ENCODE results near the gene UGT2B7.
"Not testable (repeated sequence)": the region's sequence is repeated elsewhere in the genome, so short reads cannot be mapped to it uniquely, and the experiment has no call there.

The UGT2B7 gene

GRCh38 chr4:69089388-69089787, 6.9 kb upstream of the UGT2B7 start:
- no peak for DNase-seq

GRCh38 chr4:69092190-69092589, 4.1 kb upstream of the UGT2B7 start:
- DNase-seq = no peak

DNA sequence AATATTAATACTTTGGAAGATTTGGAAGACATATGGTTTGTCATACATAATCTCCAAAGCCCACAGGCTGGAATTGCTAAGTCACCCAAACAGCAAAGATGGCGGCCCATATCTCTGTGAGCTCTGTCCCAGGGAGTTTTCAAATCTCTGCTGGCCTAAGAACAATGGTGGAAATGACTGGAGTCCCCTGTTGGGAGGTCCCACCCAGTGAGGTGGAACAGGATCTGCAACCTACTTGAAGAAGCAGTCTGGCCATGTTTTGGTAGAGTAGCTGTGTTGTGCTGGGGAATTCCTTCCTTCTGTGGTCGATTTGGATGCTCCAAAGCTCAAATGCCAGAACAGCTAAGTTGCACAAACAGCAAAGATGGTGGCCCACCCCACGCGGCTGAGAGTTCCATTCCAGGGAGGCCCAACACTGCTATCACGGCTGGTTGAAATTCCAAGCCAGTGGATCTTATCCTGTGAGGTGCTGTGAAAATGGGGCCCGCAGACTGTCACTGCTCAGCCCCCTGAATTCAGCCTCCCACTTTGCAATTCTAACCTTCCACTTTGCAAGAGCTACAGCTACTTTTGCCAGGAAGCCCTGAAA, 3.2 kb upstream of the UGT2B7 start:
- DNase-seq = no peak

DNA sequence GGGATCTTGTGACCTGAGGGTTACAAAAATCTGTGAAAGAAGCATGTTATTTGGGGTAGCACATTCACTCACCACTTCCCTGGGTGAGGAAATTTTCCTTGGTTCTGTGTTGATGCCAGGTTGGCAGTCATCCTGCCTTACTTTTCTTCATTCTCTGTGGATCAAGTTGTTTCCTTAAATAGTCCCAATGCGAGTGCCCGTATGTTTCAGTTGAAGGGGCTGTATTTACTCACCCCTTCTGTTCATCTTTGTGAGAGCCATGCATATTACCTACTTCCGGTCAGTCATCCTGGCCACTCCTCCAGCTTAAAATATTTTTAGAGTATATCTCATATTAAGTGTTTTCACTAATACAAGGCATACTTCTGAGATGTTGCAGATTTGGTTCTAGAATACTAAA, 2.6 kb upstream of the UGT2B7 start:
- DNase-seq = no peak

DNA sequence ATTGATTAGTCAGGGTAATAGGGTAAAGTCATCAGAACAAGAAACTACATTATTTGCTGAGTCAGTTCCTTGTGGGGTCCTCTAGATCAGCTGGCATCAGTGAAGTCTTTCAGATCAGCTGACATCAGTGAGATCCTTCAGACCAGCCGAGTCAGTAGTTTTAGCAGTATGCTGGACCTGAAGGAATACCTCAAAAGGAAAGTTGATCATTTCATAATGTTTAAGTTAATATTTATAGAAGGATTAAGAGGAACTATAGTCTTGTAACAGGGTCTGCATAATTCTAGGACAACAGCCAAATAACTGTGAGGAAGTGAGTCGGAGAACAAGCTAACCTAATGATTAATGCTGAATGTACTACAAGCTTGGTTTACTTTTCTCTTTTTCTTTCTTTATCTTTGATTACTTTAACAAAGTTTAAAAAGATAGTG, 958 bp upstream of the UGT2B7 start:
- DNase-seq = no peak

GRCh38 chr4:69096810-69097209, 536 bp downstream of the UGT2B7 start:
- no peak for DNase-seq

- DNase-seq = no peak
Observed at GRCh38 chr4:69098470-69098869, 2.2 kb downstream of the UGT2B7 start.

- no peak for DNase-seq
Observed at GRCh38 chr4:69099910-69100309, 3.6 kb downstream of the UGT2B7 start.

GRCh38 chr4:69102668-69103067, 6.4 kb downstream of the UGT2B7 start:
- DNase-seq = not testable (repeated sequence)

DNA sequence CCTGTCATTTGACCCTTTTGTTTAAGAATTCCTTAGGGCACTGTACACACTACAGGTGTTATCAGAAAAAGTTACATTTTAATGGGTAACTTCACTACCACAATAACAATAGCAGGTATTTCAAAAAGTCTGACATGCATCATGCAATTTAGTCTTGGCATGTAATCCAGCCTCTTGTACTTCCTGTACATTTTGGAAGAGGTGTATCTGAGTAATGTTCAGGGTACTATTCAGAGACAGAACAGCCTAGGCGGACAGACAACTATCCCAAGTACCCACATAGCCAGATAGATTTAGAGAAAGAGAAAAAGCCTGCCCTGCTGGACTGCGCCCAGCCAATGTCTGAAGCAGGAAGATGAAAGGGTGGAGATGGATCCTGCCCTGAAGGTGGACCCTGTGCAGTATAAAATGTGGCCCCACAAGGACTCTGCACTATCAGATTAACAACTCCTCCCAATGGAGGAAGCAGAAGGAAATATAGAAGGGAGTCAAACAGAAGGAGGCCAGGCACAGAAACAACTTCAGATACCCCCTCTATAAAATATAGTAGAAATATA, 8.5 kb downstream of the UGT2B7 start:
- no peak for DNase-seq

GRCh38 chr4:69115151-69115850, 19.0 kb downstream of the UGT2B7 start:
- not testable (repeated sequence) for DNase-seq

DNA sequence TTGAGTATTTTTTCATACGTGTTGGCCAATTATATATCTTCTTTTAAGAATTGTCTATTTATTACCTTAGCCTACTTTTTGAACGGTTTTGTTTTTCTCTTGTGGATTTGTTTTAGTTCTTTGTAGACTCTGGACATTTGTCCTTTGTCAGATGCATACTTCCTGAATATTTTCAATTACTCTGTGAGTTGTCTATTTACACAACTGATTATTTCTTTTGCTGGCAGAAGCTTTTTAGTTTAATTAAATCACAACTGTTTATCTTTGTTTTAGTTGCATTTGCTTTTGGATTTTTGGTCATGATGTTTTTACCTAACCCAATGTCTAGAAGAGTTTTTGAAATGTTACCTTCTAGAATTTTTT, 19.6 kb downstream of the UGT2B7 start:
- no peak for DNase-seq

DNA sequence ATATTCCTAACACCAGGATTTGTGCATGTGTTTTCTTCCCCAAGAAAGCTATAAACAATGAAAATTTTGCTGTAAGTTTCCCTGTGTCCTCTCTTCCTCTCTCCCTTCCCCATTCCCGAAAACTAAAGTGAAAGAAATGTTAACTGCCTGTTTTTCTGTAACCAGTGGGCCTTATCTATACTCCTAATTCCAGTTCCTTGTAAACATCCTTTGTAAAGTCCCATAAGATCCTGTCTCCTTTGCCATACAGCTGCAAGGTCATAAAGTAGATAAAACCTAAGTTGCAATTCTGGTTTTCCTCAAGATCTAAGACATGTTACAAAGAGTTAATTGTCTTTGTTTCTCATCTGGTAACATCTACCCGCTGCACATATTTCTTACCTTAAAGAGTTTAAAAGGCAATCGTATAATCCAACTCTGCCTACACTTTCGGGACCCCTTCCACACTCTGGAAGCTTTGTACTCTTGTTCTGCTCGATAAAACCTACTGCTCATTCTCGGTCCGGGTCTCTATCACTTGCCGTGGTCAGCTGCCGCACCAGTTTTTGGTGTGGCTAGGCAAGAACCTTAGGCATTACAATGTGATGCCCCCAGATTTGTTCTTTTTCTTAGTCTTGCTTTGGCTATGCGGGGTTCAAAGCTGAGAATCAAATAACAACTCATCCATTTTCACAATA, 20.5 kb downstream of the UGT2B7 start:
- DNase-seq = no peak

DNA sequence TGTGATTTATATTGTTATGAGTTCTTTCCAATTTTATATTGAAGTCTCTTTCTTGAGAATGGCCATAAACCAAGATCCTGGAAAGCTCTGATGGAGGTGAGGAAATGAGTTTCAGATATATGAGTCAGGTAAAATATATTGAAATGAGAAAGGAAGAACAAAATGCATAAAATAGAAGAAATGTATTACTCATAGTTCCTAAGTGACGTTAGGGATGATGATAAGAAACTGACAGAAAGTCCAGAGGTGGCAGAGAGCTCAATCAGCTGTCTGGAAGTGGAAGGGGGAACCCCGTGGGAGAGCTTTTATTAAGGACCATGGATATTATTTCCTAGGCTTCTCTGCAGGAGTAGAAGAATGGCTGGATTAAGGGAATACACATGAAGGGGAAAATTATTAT, 24.6 kb downstream of the UGT2B7 start:
- DNase-seq = no peak

- DNase-seq = no peak
Observed at GRCh38 chr4:69122476-69122875, 26.2 kb downstream of the UGT2B7 start.

DNA sequence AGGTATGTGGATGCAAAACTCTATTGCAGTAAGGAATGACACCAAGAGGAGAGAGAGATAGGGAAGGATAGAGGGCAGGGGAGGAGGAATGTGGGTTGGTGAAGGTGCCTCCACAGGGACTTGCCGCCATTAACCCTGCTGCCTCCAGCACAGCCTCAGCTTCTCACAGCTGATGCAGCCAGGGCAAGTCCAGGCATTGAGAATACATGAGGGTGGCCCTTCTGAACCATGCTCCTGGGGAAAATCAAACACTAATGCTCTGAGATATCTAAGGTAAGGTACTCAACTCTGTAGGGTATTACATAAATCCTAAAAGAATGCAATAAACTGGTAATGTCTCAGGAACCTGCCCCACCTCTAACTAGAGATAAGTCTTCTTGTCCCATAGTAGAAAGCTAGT, 28.7 kb downstream of the UGT2B7 start:
- no peak for DNase-seq

GRCh38 chr4:69126024-69126423, 29.8 kb downstream of the UGT2B7 start:
- DNase-seq = no peak

GRCh38 chr4:69133993-69134392, 37.7 kb downstream of the UGT2B7 start:
- no peak for DNase-seq

GRCh38 chr4:69134471-69134870, 38.2 kb downstream of the UGT2B7 start:
- no peak for DNase-seq

DNA sequence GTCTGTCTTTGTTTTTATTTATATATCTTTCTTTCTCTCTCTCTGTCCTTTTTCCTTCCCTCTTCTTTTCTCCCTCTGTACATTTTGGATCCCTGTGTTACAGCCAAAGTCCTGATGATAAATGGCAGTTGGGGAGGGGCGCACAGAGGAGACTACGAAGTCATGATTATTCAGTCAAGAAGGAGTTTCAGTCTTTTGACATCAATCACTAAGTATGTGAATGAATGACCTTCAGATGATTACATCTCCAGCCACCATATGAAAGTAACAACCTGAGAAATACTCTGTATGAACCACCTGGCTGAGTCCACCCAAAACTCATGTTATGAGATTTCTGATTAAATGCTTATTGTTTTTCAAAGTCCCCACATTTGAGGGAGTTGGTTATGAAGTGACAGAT, 45.0 kb downstream of the UGT2B7 start:
- no peak for DNase-seq

DNA sequence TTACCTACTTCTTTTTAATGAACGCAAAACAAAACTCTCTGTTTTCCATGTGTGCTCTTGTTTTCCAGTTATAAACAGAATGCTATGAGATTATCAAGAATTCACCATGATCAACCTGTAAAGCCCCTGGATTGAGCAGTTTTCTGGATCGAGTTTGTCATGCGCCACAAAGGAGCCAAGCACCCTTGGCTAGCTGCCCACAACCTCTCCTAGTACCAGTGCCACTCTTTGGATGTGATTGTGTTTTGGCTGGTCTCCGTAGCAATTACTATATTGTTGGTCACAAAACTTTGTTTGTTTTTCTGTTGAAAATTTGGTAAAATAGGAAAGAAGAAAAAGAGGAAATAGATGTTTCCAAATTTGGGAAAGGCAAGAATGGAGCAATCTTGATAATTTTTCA, 51.1 kb downstream of the UGT2B7 start:
- DNase-seq = no peak

GRCh38 chr4:69154021-69154420, 57.7 kb downstream of the UGT2B7 start:
- no peak for DNase-seq

DNA sequence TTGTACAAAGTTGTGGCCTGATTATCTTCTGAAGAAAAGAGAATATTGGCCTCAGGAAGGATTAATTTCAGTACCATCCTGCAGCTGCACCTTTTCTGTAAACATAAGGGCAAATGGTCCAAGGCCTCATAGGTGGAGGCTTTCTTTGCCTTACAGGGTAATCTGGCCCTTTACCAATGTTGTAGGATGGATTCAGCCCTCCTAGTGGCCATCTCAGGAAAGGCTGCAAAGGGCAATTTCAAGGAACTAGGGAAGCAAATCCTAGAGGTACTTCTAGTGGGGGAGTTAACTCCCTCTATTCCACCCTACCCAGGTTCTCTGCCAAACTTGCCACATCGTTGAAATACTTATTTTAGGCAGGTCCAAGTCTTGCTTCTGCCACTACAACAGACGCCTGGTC, 60.6 kb downstream of the UGT2B7 start:
- no peak for DNase-seq

All from T-helper 9 cell (primary cell).